HepG2 (cell line): ENCODE results near the gene INSR. TPM values are rescaled to one million over a fixed set of nuclear protein-coding genes. Genes with fewer than 3 reads are reported as not detected.

Experiments used
- ATAC-seq: fragments of 200-7000 bp; cut with Tn5 transposase; 3 replicates; pipeline ENCODE4 v1.9.1; 2020; ENCODE audit warnings: mild to moderate bottlenecking, moderate library complexity
- BruUV-seq: library from RNA; stranded (reverse); fragments of 400-500 nt; replicated peaks from 2 replicates; lab custom pipeline; 2021; lab: Mats Ljungman, UMichigan
- CTCF ChIA-PET: fragments of 300-600 bp; formaldehyde crosslinking; extraction: SDS; loops from one replicate; lab custom pipeline; 2021; ENCODE audit warnings: low total read pairs, inconsistent platforms, low intra/inter-chr PET ratio; lab: Yijun Ruan, JAX
- POLR2A ChIA-PET: fragments of 350-600 bp; sonication (Branson Sonifier 250); formaldehyde crosslinking; loops from one replicate; lab custom pipeline; 2020; ENCODE audit warnings: antibody characterized with exemption, inconsistent platforms; lab: Yijun Ruan, JAX
- DNase-seq: peaks from one replicate; pipeline ENCODE4 v3.0.0-alpha.2; 2015; ENCODE audit warnings: low spot score
- FAIRE-seq: peaks from 3 replicates; lab custom pipeline; 2011; peaks lifted over from hg19 to GRCh38; lab: Jason Lieb, UNC
- H2AFZ ChIP-seq: one replicate; pipeline ENCODE4 v1.6.1; 2011; ENCODE audit warnings: low read length, inconsistent platforms
- H3K27ac ChIP-seq: fragments of 300-600 bp; 3 replicates; pipeline ENCODE4 v1.8.0; 2011; ENCODE audit warnings: mixed run types, mild to moderate bottlenecking, mixed read lengths, low read length, inconsistent platforms; ENCODE audit not compliant: insufficient read depth; ENCODE audit errors: extremely low read length
- H3K27me3 ChIP-seq, 2 experiments: fragments of 200-600 bp in 1 of 2; 2 replicates in 1 of 2; 3 replicates in 1 of 2; pipeline versions ENCODE4 v1.6.0 to v1.8.0; 2011; ENCODE audit warnings: low read length in 2 of 2, mild to moderate bottlenecking in 2 of 2, moderate library complexity in 2 of 2, inconsistent platforms in 1 of 2; ENCODE audit not compliant: insufficient read depth in 2 of 2, control insufficient read depth in 1 of 2
- H3K36me3 ChIP-seq, 2 experiments: fragments of 200-600 bp in 1 of 2; replicated peaks in 1 of 2; 2 replicates in 1 of 2; 3 replicates in 1 of 2; pipeline versions ENCODE4 v1.5.1 to v1.8.0; 2011; ENCODE audit warnings: low read length in 2 of 2, inconsistent platforms in 1 of 2; ENCODE audit not compliant: insufficient read depth in 2 of 2, control insufficient read depth in 1 of 2
- H3K4me1 ChIP-seq: 2 replicates; pipeline ENCODE4 v1.5.1; 2012; ENCODE audit warnings: low read length, inconsistent platforms; ENCODE audit not compliant: insufficient read depth
- H3K4me2 ChIP-seq: 2 replicates; pipeline ENCODE4 v1.6.0; 2011; ENCODE audit warnings: low read depth, low read length, inconsistent platforms
- H3K4me3 ChIP-seq, 3 experiments: fragments of 200-600 bp in 1 of 3; sonication (generic), shearing (Covaris generic) in 1 of 3; replicated peaks in 1 of 3; 2 replicates each; pipeline ENCODE4 v1.5.1; 2011 to 2016; ENCODE audit warnings: low read length in 3 of 3, inconsistent platforms in 2 of 3, low read depth in 2 of 3, mild to moderate bottlenecking in 2 of 3, control low read depth in 1 of 3, mixed read lengths in 1 of 3; ENCODE audit not compliant: insufficient read depth in 1 of 3
- H3K79me2 ChIP-seq: one replicate; pipeline ENCODE4 v1.6.1; 2011; ENCODE audit warnings: low read length, inconsistent platforms; ENCODE audit not compliant: insufficient read depth
- H3K9ac ChIP-seq: 2 replicates; pipeline ENCODE4 v1.6.0; 2011; ENCODE audit warnings: mild to moderate bottlenecking, low read depth, low read length, inconsistent platforms; ENCODE audit not compliant: insufficient read depth
- H3K9me3 ChIP-seq: 2 replicates; pipeline ENCODE4 v1.5.1; 2012; ENCODE audit warnings: mild to moderate bottlenecking, low read length
- H4K20me1 ChIP-seq: 2 replicates; pipeline ENCODE4 v1.6.0; 2011; ENCODE audit warnings: inconsistent platforms, mild to moderate bottlenecking, low read length, moderate library complexity; ENCODE audit not compliant: insufficient read depth
- DMAP1 ChIP-seq: IDR thresholded peaks from 2 replicates; pipeline ENCODE4 v1.6.1; 2016
- GLI4 ChIP-seq: sonication (generic); formaldehyde crosslinking; IDR thresholded peaks from 2 replicates; pipeline ENCODE4 v1.5.1; 2020; ENCODE audit warnings: missing genetic modification reagents, mild to moderate bottlenecking, moderate library complexity, borderline replicate concordance
- HNRNPK ChIP-seq: fragments of 200-400 bp; formaldehyde crosslinking; IDR thresholded peaks from 2 replicates; pipeline ENCODE4 v1.6.1; 2018; ENCODE audit warnings: low read length, low read depth, moderate library complexity, mild to moderate bottlenecking; ENCODE audit not compliant: poor library complexity, severe bottlenecking
- MEF2D ChIP-seq: sonication (generic); formaldehyde crosslinking; IDR thresholded peaks from 2 replicates; pipeline ENCODE4 v1.5.1; 2020; ENCODE audit warnings: mild to moderate bottlenecking, missing genetic modification reagents
- POLR2AphosphoS5 ChIP-seq: IDR thresholded peaks from 2 replicates; pipeline ENCODE4 v1.6.1; 2012; ENCODE audit warnings: low read depth, low read length
- SSRP1 ChIP-seq: IDR thresholded peaks from 2 replicates; pipeline ENCODE4 v1.6.1; 2016; ENCODE audit warnings: control low read depth
- TBX2 ChIP-seq: sonication (generic); formaldehyde crosslinking; IDR thresholded peaks from 2 replicates; pipeline ENCODE4 v1.5.0; 2020; ENCODE audit warnings: missing genetic modification reagents, mild to moderate bottlenecking, borderline replicate concordance
- ZBTB3 ChIP-seq: sonication (generic); formaldehyde crosslinking; IDR thresholded peaks from 2 replicates; pipeline ENCODE4 v1.4.0; 2020; ENCODE audit warnings: low read depth, mild to moderate bottlenecking, moderate library complexity, missing genetic modification reagents, borderline replicate concordance
- ZFP37 ChIP-seq: sonication (generic); formaldehyde crosslinking; IDR thresholded peaks from 2 replicates; pipeline ENCODE4 v1.4.0; 2020; ENCODE audit warnings: missing genetic modification reagents, borderline replicate concordance
- ZMYM3 ChIP-seq: sonication (generic); formaldehyde crosslinking; IDR thresholded peaks from 2 replicates; pipeline ENCODE4 v1.5.1; 2020; ENCODE audit warnings: mild to moderate bottlenecking, missing genetic modification reagents
- ZNF121 ChIP-seq: sonication (generic); formaldehyde crosslinking; IDR thresholded peaks from 2 replicates; pipeline ENCODE4 v1.5.0; 2020; ENCODE audit warnings: mild to moderate bottlenecking, missing genetic modification reagents
- ZNF564 ChIP-seq: sonication (generic); formaldehyde crosslinking; IDR thresholded peaks from 2 replicates; pipeline ENCODE4 v1.8.1; 2023; ENCODE audit warnings: mild to moderate bottlenecking, missing genetic modification reagents
- ZNF75D ChIP-seq: sonication (generic); formaldehyde crosslinking; IDR thresholded peaks from 2 replicates; pipeline ENCODE4 v1.8.1; 2023; ENCODE audit warnings: missing genetic modification reagents, mild to moderate bottlenecking, borderline replicate concordance
- ZNF770 ChIP-seq: sonication (generic); formaldehyde crosslinking; IDR thresholded peaks from 2 replicates; pipeline ENCODE4 v1.5.0; 2020; ENCODE audit warnings: mild to moderate bottlenecking, missing genetic modification reagents
- ZSCAN21 ChIP-seq: sonication (generic); formaldehyde crosslinking; IDR thresholded peaks from 2 replicates; pipeline ENCODE4 v1.8.0; 2022; ENCODE audit warnings: mild to moderate bottlenecking, missing genetic modification reagents, moderate library complexity, borderline replicate concordance
- WGBS: methylation state at CpG from one replicate; pipeline ENCODE4 v1.1.6; 2017; ENCODE audit warnings: low lambda C conversion rate; 5-methylcytosine and 5-hydroxymethylcytosine counted together
- in situ Hi-C: cut with HindIII; loops from 2 replicates; pipeline ENCODE4 v1.10.0; 2017; ENCODE audit warnings: low pct_unique_long_range_greater_than_20kb; ENCODE audit not compliant: extremely low pct_ligation_motif_present
- intact Hi-C: fragments of 100-400 bp; cut with micrococcal nuclease; formaldehyde crosslinking; loops from one replicate; pipeline ENCODE4 v1.10.0; 2022; ENCODE audit not compliant: unreplicated experiment
- polyA plus RNA-seq, 8 experiments: library from polyadenylated mRNA; depleted of rRNA in 3 of 8; stranded (reverse) in 7 of 8; unstranded in 1 of 8; fragments of >200 nt; fragmentation: Illumina TruSeq in 4 of 8; extraction: Trizol in 4 of 8; gene quantifications; 2 replicates each; pipeline versions ENCODE4 v1.2.1 to v1.2.3, GENCODE V29; 2011 to 2016; ENCODE audit warnings: low read depth in 4 of 8, missing spikeins in 1 of 8, mixed read lengths in 1 of 8; ENCODE audit not compliant: insufficient read depth in 1 of 8
- total RNA-seq, 5 experiments: library from RNA; depleted of rRNA; stranded (reverse); fragments of >200 nt; fragmentation: Illumina TruSeq; extraction: Trizol; gene quantifications; 2 replicates each; pipeline ENCODE4 v1.2.3, GENCODE V29; 2016; ENCODE audit warnings: low read depth in 1 of 5
- TF ChIP-seq, protein P1 (sequence below): sonication (generic); formaldehyde crosslinking; IDR thresholded peaks from 2 replicates; pipeline ENCODE4 v1.5.0; 2020; ENCODE audit warnings: missing genetic modification reagents, mild to moderate bottlenecking, borderline replicate concordance

Gene INSR
- total and polyA plus RNA-seq, 2 of the 13 experiments (the other 11 are each of a cell fraction or from before 2014, with no cell fraction given), result 24.2 to 29.8 TPM

GRCh38 chr19:7069042-7069903 lies 224.9 kb downstream of the INSR start, which contains the start of gene ZNF557 (continued):
- TF ChIP-seq, protein P1, sequence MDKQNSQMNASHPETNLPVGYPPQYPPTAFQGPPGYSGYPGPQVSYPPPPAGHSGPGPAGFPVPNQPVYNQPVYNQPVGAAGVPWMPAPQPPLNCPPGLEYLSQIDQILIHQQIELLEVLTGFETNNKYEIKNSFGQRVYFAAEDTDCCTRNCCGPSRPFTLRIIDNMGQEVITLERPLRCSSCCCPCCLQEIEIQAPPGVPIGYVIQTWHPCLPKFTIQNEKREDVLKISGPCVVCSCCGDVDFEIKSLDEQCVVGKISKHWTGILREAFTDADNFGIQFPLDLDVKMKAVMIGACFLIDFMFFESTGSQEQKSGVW (CRISPR knock-in tag), result no peak
- TF ChIP-seq GLI4 (CRISPR knock-in tag) (no peak; the same call in 1 of the 2 replicates), POLR2AphosphoS5 (peak; percentile 80), TBX2 (CRISPR knock-in tag) (peak; percentile 28; the same call in 1 of the 2 replicates), DMAP1 (peak; percentile 67; the same call in 1 of the 2 replicates), MEF2D (CRISPR knock-in tag) (peak; percentile 60), ZNF564 (CRISPR knock-in tag) (peak; percentile 33; the same call in 1 of the 2 replicates), ZFP37 (CRISPR knock-in tag) (0 out of 2 replicates have a peak, but pooled peaks have one; percentile 57), ZNF75D (CRISPR knock-in tag) (no peak), ZBTB3 (CRISPR knock-in tag) (no peak), HNRNPK (peak; percentile 68)

DNA sequence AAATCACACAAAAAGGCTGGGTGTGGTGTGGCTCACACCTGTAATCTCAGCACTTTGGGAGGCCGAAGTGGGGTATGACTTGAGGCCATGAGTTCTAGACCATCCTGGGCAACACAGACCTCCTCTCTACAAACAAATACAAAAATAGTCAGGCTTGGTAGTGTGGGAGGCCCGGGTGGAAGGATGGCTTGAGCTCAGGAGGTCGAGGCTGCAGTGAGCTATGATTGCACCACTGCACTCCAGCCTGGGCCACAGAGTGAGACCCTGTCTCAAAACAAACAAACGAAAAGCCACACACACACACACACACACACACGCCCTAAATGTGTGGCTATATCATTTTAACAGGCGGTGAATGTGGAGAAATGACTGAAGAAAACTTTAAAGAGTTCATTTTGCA lies 225.6 kb downstream of the INSR start:
- FAIRE-seq (no peak), DNase-seq (no peak), ATAC-seq (no peak)
- H3K4me1 ChIP-seq, result peaks cover 14% of the 10 kb centered on the region
- peaks cover 11% of the 10 kb centered on the region for H3K79me2 ChIP-seq
- peak overlapping the region; percentile 30 to 57 (median 30); a peak in 4 of 6 replicates for H3K4me3 ChIP-seq
- intact Hi-C loops (no loop called here), in situ Hi-C loops (no loop called here)
- H2AFZ ChIP-seq, result peak overlapping the region; percentile 51
- peaks cover 3 to 19% of the 10 kb centered on the region in 2 experiments; a peak in 4 of 5 replicates for H3K36me3 ChIP-seq
- no peak overlapping the region for H3K9ac ChIP-seq
- TF ChIP-seq ZMYM3 (CRISPR knock-in tag) (peak; percentile 54; the same call in 1 of the 2 replicates), ZNF121 (CRISPR knock-in tag) (peak; percentile 62), SSRP1 (CRISPR knock-in tag) (no peak), ZNF770 (CRISPR knock-in tag) (peak; percentile 81), ZSCAN21 (0 out of 2 replicates have a peak, but pooled peaks have one; percentile 5)
- no peak overlapping the region for H3K27ac ChIP-seq
- H4K20me1 ChIP-seq, result no peaks in the 10 kb centered on the region
- WGBS, result 63% methylated on average over 5 of the region's 6 CpGs
- ChIA-PET POLR2A (interaction anchor here (0.7 to 1.5 kb wide), 11 partner anchors 16 to 592 kb away, joined by 3 to 32 read pairs (median 4); partner anchors contain the start of genes MCOLN1 and TNFSF9), CTCF (no interaction called here)
- no peaks in the 10 kb centered on the region; a peak in 1 of 5 replicates for H3K27me3 ChIP-seq
- H3K4me2 ChIP-seq, result peak overlapping the region; percentile 74
- no TSS peak for BruUV-seq
- peaks cover 7% of the 10 kb centered on the region for H3K9me3 ChIP-seq
